Middle frontal gyrus (tissue), 1 donor: ENCODE data around the gene DIPK1B.

Source experiments
- DNase-seq: peaks from one replicate; pipeline ENCODE4 v3.0.0-alpha.2; 2015; ENCODE audit warnings: low spot score; ENCODE audit errors: extremely low spot score

Gene DIPK1B

GRCh38 chr9:136711751-136712689 lies at the start of gene DIPK1B:
DIPK1B (plus strand) TSS chr9:136712572; CDS start chr9:136712666, 94 bp downstream.
- DNase-seq, result no peak

DNA sequence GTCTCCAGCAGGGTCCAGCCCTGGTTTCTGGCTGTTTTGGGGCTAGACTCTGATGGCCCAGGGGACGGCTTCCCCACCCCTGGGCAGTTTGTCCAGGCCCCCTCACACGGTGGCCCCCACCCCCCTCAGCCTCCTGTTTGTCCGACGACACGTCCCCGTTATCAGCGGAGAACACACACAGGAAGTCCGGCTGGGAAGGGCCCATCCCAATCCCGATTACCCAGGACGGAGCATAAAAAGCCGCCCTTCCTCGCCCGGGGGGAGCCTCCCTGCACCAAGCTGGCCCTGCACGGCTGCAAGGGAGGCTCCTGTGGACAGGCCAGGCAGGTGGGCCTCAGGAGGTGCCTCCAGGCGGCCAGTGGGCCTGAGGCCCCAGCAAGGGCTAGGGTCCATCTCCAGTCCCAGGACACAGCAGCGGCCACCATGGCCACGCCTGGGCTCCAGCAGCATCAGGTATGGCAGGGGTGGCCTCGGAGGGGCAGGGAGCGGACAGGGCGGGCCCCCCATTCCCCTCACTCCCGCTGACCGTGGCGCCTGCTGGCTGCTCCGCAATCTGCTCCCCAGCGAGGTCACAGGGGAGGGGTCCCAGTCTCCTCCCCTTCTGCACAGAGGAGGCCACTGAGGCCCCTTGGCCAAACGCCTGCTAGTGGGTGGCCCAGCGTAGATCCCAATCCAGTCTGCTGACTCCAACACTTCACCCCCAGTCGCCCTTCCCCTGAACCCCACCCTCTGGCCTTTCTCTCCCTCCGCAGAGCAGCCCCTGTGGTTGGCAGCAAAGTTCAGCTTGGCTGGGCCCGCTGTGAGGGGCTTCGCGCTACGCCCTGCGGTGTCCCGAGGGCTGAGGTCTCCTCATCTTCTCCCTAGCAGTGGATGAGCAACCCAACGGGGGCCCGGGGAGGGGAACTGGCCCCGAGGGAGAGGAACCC lies 49.5 kb upstream of the DIPK1B start, which contains the start of gene EGFL7:
Gene EGFL7, plus strand, starts transcription at position 261 of the 926 bp plus-strand sequence. CDS start 5,367 bp downstream, outside the sequence.
- DNase-seq, result no peak

DNA sequence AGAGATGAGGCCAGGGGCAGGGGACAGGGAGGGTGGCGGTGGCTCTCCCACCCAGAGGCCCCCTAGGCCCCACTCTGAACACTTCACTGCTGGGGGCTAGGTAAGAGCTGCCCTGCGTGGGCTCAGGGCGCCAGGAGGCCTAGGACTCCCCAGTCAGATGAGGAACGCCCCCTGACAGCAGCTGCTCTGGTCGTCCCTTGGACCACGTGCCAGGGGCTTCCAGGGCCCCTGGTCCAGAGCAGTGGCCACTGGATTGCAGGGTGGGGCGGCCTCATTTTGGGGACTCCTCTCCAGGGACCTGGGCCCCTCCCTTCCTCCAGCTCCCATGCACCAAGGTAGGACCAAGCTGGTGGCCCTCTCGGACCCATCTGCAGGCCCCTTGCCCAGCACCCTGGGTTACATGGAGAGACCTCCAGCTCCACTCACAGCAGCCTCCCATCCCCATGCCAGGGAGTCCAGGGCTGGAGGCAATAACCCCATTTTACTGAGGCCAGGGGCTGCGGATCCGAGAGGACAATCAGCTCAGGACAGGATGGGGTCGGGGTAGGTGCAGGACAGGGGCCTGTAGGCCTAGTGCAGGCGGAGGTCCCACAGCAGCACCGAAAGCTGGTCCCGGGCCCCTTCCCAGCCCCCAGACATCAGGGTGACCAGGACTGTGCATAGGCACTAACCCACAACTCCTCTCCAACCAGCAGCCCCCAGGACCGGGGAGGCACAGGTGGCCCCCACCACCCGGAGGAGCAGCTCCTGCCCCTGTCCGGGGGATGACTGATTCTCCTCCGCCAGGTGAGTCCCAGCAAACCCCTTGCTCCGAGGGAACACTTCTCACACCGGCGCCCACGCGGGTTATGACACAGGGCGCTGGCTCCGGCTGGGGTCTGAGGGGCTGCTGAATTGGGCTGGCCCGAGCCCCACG lies 48.1 kb upstream of the DIPK1B start:
- DNase-seq, result no peak

DNA sequence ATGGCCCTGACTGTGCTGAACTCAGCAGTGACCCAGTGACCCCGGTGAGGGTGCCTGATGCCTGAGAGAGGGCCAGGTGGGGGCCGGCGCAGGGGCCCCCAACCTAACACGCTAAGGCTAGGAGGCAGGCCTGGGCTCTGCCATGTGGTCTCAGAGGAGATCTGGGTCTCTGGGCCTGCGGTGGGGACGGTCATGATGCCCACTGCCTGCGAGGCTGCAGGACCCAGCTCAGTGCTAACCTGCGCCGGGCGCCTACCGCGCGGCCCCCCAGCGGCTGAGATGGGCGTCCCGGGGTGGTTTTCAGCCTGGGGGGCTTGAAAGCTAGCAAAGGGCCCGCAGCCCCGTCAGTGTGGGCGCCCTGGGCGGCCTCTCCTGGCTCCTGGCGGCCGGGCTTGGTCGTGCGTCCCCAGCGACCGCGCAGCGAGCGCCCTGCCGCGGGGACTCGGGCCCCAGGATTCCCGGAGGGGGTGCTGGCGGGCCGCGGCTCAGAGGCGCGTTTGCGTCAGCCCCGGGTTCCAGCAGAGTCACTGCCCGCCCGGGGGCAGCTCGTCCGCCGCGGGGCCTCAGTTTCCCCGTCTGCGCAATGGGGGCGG lies 47.2 kb upstream of the DIPK1B start:
- DNase-seq, result no peak

DNA sequence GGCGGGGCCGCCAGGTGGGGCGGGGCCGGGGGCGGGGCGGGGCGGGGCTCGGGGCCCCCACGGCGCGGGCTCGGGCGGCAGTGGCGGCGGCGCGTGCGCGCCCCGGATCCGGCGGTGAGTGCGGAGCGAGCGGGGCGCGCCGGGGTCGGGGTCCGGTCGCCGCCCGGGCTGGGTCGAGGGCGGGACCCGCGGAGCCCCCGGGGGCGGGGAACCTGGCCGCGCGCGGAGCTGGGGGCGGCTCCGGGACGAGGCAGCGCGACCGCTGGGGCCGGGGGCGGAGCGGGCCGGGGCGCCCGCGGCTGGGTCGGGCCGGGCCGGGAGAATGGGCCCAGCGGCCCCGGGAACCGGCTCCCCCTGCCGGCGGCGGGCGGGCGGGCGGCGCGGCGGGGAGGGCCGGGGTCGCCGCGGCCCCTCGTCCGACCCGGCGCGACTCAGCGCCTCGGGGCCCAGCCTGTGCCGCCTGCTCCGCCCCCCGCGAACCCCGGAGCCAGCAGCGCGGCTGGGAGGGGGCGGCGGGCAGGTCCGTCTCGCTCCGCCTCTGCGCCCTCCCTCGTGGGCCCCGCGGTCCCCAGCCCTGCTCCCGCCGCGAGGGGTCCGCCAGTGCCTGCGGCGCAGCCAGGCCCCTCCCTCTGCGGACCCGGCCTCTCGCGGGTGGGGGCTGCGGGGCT lies 46.5 kb upstream of the DIPK1B start:
- no peak for DNase-seq

DNA sequence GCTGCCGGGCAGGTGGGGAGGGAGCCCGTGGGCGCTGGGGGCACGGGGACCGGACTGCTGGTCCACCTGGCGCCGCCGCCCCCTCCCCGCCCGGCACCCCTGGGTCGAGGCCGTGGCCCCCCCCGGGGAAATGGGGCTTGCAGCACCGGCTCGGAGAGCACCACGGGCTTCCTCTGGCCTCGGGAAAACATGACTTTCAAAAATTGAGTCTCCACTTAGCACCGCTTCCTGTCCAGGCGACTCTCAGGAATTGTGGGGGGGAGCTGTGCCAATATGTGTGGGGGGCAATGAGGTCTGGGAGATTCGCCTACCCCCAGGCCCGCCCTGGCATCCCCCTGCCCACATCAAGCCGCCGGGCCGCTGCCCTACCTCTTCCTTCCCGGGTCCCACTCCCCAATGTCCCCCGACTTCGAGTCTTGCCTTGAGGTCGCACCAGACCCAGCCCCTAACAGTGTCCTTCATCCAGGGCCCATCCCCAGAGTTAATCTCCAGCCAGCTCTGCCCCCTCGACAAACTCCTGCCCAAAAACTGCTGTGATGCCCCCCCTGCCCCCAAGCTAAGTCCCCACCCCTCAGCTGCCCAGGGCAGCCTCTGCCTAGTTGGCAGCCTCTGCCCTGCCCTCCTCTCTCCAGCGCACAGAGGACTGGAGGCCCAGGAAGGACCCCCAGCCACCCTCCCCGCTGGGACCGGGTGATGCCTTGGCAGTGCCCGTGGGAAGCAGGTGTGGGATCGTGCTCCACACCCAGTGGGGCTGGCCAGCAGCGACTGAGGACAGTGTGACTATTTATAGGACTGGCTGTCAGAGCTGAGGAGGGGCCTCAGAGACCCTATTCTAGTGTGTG lies 45.8 kb upstream of the DIPK1B start:
- DNase-seq, result no peak

GRCh38 chr9:136667214-136667939 lies 45.0 kb upstream of the DIPK1B start:
- no peak for DNase-seq

GRCh38 chr9:136667940-136668760 lies 44.2 kb upstream of the DIPK1B start:
- no peak for DNase-seq

DNA sequence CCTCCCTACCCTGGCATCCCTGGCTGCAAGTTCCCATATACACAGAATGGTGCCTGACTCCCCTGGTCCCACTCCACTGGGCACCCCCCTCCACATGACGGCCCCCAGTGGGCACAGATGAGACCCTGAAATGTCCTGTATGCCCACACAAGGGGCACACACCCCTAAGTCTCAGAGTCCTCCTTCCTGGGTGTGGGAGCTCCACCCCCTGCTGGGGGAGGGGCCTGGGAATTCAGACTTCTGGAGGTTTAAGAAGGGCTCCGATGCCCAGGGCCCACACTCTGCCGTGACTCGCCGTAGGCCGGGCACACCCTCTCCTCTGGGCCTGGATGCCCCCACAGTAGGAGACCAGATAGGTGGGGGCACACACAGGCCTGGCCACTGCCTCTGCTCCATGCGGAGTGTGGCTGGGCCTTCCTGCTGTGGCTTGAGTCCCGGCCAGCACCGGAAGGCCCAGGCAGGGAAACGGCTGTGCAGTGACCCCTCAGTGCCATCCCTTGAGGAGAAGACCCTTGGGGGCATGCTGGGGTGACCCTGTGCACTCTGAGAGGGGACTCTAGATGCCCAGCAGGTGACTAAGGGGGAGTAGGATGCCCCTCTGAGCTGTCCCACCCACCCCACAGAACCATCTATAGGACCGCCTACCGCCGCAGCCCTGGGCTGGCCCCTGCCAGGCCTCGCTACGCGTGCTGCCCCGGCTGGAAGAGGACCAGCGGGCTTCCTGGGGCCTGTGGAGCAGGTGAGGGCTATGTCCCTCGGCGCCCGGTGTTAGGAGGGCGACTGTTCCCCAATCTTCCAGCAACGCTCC lies 43.2 kb upstream of the DIPK1B start:
- DNase-seq, result no peak

DNA sequence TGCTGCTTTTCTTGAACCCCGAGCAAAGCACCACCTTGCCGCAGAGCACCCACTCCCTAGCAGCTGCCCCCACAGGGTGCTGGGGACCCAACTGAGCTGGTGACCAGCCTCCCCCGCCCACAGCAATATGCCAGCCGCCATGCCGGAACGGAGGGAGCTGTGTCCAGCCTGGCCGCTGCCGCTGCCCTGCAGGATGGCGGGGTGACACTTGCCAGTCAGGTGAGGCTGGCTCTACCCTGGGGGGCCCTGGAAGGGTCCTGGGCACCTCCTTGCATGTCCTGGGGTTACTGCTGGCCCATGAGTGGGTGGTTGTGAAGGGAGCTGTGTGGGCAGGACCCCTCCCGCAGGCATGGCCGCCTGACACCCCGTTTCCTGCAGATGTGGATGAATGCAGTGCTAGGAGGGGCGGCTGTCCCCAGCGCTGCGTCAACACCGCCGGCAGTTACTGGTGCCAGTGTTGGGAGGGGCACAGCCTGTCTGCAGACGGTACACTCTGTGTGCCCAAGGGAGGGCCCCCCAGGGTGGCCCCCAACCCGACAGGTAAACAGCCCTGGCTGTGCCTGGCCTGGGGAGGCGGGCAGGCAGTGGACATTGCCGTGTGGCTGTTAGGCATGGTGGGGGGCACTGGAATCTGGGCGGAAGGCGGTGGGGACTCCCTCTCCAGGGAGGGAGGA lies 42.4 kb upstream of the DIPK1B start:
- DNase-seq, result no peak

DNA sequence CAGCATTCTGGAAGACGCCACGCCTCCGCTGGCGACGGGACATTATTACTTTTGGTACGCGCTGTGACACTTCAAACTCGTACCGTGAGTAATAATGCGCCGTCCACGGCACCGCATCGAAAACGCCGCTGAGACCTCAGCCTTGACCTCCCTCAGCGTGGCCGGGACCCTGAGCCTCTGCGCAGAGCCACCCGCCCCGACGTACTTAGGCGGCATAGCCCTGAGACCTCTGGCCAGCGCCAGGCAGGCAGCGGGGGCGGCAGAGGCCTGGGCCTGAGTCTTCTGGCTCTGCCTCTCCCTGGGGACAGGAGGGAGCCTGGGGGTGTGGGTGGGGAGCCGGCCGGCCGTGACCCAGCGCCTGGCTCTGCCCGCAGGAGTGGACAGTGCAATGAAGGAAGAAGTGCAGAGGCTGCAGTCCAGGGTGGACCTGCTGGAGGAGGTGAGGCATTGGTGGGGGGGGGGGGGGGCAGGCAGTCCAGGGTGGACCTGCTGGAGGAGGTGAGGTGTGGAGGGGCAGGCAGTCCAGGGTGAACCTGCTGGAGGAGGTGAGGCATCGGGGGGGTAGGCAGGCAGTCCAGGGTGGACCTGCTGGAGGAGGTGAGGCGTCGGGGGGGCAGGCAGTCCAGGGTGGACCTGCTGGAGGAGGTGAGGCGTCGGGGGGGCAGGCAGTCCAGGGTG lies 41.7 kb upstream of the DIPK1B start:
- no peak for DNase-seq

DNA sequence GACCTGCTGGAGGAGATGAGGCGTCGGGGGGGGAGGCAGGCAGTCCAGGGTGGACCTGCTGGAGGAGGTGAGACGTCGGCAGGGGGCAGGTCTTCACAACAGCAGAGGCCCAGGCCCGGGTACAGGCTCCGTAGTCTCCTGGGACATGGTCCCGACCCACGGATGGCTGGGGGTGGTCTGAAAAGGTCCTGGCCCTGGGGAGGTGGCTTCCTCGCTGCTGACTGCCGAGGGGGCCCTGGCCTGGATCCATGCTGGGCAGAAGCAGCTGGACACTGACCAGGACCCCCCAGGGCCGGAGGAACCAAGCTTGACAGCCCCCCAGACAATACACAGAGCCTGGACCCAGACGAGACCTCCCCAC lies 41.1 kb upstream of the DIPK1B start:
- no peak for DNase-seq

GRCh38 chr9:136671646-136672430 lies 40.5 kb upstream of the DIPK1B start:
- no peak for DNase-seq

DNA sequence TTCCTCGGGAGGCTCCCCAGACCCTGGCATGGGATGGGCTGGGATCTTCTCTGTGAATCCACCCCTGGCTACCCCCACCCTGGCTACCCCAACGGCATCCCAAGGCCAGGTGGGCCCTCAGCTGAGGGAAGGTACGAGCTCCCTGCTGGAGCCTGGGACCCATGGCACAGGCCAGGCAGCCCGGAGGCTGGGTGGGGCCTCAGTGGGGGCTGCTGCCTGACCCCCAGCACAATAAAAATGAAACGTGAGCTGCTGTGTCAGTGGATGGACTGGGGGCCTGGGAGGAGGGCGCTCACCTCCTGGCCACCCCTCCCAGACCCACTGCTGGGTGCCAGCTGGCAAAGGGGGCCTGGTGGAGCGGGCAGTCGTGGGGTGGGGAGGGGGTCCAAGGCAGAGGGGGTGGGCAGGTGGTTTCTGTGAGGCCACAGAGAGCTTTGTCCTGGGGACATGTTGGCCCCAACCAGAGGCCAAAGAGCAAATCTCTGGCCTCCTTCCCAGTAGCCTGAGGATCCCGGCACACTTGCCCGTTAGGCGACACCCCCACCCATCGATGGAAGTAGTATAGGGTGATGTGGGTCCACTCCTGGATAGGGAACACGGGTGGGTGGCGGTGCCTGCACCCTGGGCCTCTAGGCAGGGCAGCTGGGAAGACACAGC lies 39.8 kb upstream of the DIPK1B start:
- DNase-seq, result no peak
